Measurements from ENCODE around the gene ZWILCH.
A peak's percentile ranks its signal among the peaks of the same experiment; 100 is the strongest.
"Not testable (repeated sequence)": the region's sequence is repeated elsewhere in the genome, so short reads cannot be mapped to it uniquely, and the experiment has no call there.

Gene ZWILCH

GRCh38 chr15:66488525-66488924 lies 16.6 kb upstream of the ZWILCH start:
- no peak for DNase-seq (ENCODE audit: low read depth)

- DNase-seq (ENCODE audit: low read depth): no peak
These were observed 15.8 kb upstream of the ZWILCH start for GRCh38 chr15:66489179-66489791.

DNA sequence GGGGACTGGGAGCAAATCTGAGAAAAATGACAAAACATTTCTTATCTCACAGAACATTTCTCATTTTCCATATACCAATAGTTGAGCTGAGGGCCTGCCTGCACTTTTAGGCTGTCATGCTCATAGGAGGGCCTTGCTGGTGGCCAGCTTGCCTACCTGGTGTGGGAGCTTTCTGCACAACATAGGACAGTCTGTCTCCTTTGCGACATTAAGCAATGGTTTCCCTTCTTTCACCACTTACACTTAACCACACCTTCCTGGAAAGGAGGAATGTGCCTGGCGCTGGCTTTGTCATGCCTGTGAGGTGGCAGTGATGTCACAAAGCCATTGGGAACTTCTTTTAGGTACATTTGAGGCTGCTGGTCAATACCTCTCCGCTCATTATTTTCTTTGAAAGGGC lies 13.3 kb upstream of the ZWILCH start:
- no peak for DNase-seq (ENCODE audit: low read depth)

DNA sequence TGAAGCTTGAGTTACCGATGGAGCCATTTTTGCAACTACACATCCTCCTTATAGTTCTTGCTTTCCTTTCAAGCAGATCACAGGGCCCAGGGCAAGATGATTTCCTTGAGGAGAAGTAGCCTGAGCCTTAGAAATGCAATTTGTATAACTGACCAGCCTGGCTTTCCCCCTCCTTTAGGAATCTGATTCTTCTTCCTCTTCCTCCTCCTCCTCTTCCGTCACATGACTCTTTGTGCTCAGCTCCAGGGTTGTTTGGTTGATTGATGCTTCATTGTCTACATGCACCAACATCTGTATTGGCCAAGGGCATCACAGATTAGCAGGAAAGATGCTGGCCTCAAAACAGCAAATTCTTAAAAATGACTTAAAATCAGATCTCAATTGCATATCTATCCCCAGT lies 10.9 kb upstream of the ZWILCH start:
- DNase-seq (ENCODE audit: low read depth): no peak

GRCh38 chr15:66496951-66497501 lies 8.1 kb upstream of the ZWILCH start:
- DNase-seq (ENCODE audit: low read depth): no peak

GRCh38 chr15:66497502-66498455 lies 7.3 kb upstream of the ZWILCH start, which contains the start of gene SNAPC5:
Gene SNAPC5, minus strand, starts transcription at chr15:66497762. Its CDS starts 31 bp downstream, at chr15:66497731.
- DNase-seq (ENCODE audit: low read depth): peak; percentile 83

DNA sequence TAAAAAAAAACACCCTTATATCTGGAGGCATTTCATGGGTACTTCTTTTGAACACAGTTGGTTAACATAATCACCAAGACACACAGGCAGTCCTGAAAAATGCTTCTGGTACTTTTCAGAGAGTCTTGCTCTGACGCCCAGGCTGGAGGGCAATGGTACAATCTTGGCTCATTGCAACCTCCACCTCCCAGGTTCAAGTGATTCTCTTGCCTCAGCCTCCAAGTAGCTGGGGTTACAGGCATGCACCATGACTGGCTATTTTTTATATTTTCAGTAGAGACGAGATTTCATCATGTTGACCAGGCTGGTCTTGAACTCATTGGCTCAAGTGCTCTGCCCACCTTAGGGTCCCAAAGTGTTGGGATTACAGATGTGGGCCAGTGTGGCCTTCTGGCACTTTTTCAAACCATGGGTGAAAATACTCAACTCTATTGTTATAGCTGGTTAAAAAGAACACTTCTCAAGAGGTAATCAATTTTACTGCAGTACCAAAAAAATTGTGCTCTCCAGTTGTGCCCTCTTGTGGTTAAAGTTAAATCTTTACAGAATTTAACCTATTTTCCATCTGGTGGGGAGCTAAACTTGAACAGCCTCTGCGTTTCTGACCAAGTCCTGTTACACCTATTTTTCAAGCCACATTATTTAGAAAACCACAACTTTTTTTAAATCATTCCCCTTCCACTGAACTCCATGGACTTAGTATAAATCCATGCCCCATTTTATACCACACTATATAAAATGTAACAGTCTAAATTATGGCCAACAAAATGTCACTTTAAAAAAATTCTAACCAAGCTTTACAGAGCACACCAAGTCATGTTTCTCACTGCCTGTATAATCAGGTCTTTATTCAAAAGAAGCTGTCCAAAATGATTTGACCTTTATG lies 6.4 kb upstream of the ZWILCH start:
- no peak for DNase-seq (ENCODE audit: low read depth)

DNA sequence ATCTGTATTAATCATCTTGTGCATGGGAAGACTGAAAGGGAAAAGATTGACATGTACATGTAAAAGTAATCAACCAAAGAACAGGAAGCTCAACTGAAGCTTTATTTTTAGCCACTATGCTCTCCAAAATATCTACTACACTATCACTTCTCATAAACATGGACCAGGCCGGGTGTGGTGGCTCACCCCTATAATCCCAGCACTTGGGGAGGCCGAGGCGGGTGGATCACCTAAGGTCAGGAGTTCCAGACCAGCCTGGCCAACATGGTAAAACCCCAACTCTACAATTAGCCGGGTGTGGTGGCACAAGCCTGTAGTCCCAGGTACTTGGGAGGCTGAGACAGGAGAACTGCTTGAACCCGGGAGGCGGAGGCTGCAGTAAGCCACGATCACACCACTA lies 4.8 kb upstream of the ZWILCH start:
- DNase-seq (ENCODE audit: low read depth): not testable (repeated sequence)

GRCh38 chr15:66502491-66502890 lies 2.6 kb upstream of the ZWILCH start:
- DNase-seq (ENCODE audit: low read depth): no peak

- DNase-seq (ENCODE audit: low read depth): not testable (repeated sequence)
These were observed 2.0 kb upstream of the ZWILCH start for GRCh38 chr15:66503041-66503648.

- DNase-seq (ENCODE audit: low read depth): no peak
These were observed 1.2 kb upstream of the ZWILCH start for GRCh38 chr15:66503780-66504562.

- no peak for DNase-seq (ENCODE audit: low read depth)
These were observed 295 bp downstream of the ZWILCH start for GRCh38 chr15:66505430-66505811.

DNA sequence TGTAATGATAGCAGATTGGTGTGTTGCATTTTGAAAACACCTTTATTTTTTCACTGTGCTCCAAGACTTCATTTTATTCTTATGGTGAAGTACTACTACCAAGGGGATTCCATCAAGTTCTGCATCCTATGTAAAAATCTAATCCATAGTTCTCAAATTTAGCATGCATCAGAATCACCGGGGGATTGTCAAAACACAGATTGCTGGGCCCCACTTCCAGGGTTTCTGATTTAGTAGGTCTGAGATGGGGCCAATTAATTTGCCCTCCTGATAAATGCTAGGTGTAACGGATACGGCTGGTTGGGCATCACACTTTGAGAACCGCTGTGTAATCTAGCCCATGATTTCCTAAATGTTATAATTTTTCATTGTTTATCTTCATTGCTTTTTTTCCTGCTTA lies 692 bp downstream of the ZWILCH start:
- DNase-seq (ENCODE audit: low read depth): no peak

GRCh38 chr15:66508293-66508883 lies 3.3 kb downstream of the ZWILCH start:
- no peak for DNase-seq (ENCODE audit: low read depth)

- no peak for DNase-seq (ENCODE audit: low read depth)
These were observed 9.5 kb downstream of the ZWILCH start for GRCh38 chr15:66514586-66514985.

- DNase-seq (ENCODE audit: low read depth): no peak
These were observed 10.8 kb downstream of the ZWILCH start for GRCh38 chr15:66515901-66516322.

- no peak for DNase-seq (ENCODE audit: low read depth)
These were observed 18.8 kb downstream of the ZWILCH start for GRCh38 chr15:66523926-66524325.

- DNase-seq (ENCODE audit: low read depth): no peak
These were observed 19.7 kb downstream of the ZWILCH start for GRCh38 chr15:66524838-66525237.

DNA sequence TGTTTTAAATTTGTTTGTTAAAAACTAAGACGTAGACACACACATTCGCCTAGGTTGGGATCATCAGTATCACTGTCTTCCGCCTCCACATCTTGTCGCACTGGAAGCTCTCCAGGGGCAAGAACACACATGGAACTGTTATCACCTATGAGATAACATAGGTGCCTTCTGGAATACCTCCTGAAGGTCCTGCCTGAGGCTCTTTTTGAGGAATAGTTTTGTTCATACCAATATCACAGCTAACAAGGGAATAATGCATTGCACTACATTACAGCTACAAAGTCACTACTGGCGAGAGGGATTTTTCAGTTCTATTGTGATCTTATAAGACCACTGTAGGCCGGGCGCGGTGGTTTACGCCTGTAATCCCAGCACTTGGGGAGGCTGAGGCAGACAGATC lies 29.9 kb downstream of the ZWILCH start:
- no peak for DNase-seq (ENCODE audit: low read depth)

DNA sequence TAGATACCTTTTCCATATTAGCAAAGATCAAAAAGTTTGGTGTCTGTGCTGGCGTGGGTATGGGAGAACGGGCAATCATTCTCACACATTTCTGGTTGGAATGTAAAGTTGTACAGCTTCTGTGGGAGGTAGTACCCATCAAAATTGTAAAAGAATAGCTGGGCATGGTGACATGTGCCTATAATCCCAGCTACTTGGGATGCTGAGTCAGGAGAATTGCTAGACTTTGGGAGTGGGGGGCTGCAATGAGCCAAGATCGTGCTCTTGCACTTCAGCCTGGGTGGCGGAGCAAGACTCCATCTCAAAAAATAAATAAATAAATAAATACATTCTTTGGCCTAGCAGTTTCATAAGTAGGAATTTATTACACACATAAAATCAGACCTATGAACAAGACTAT lies 37.8 kb downstream of the ZWILCH start:
- DNase-seq (ENCODE audit: low read depth): no peak
